HG02759 (cell line): ENCODE data around the gene TRAPPC8.
A peak's percentile ranks its signal among the peaks of the same experiment; 100 is the strongest.
"Not testable (repeated sequence)": the region's sequence is repeated elsewhere in the genome, so short reads cannot be mapped to it uniquely, and the experiment has no call there.

ENCODE experiments used
- ATAC-seq: cut with Tn5 transposase; IDR thresholded peaks from one replicate; pipeline ENCODE4 v1.9.1; 2021; ENCODE audit warnings: mild to moderate bottlenecking, moderate library complexity; ENCODE audit not compliant: unreplicated experiment

TRAPPC8 gene

GRCh38 chr18:31943878-31944816 is 1.2 kb upstream of the TRAPPC8 start:
- no peak for ATAC-seq

GRCh38 chr18:31942291-31942998 is 483 bp downstream of the TRAPPC8 start:
- ATAC-seq: peak; percentile 34

- ATAC-seq: no peak
Measured at GRCh38 chr18:31941010-31941809, 1.7 kb downstream of the TRAPPC8 start.

GRCh38 chr18:31934773-31935172 is 8.2 kb downstream of the TRAPPC8 start:
- not testable (repeated sequence) for ATAC-seq

GRCh38 chr18:31931886-31932240 is 11.1 kb downstream of the TRAPPC8 start:
- ATAC-seq: no peak

- ATAC-seq: no peak
Measured at GRCh38 chr18:31931163-31931885, 11.6 kb downstream of the TRAPPC8 start.

- ATAC-seq: no peak
Measured at GRCh38 chr18:31929273-31929672, 13.7 kb downstream of the TRAPPC8 start.

GRCh38 chr18:31926988-31927387 is 15.9 kb downstream of the TRAPPC8 start:
- not testable (repeated sequence) for ATAC-seq

GRCh38 chr18:31920277-31920676 is 22.7 kb downstream of the TRAPPC8 start:
- no peak for ATAC-seq

- not testable (repeated sequence) for ATAC-seq
Measured at GRCh38 chr18:31919366-31919765, 23.6 kb downstream of the TRAPPC8 start.

- ATAC-seq: no peak
Measured at GRCh38 chr18:31918733-31919132, 24.2 kb downstream of the TRAPPC8 start.

- ATAC-seq: no peak
Measured at GRCh38 chr18:31901063-31901462, 41.9 kb downstream of the TRAPPC8 start.

- not testable (repeated sequence) for ATAC-seq
Measured at GRCh38 chr18:31899771-31900170, 43.2 kb downstream of the TRAPPC8 start.

GRCh38 chr18:31892936-31893335 is 50.0 kb downstream of the TRAPPC8 start:
- no peak for ATAC-seq

- ATAC-seq: no peak
Measured at GRCh38 chr18:31891566-31891965, 51.4 kb downstream of the TRAPPC8 start.

- no peak for ATAC-seq
Measured at GRCh38 chr18:31884020-31884419, 58.9 kb downstream of the TRAPPC8 start.

GRCh38 chr18:31880186-31880898 is 62.6 kb downstream of the TRAPPC8 start:
- ATAC-seq: no peak

- no peak for ATAC-seq
Measured at GRCh38 chr18:31878358-31878757, 64.6 kb downstream of the TRAPPC8 start.

GRCh38 chr18:31877900-31878299 is 65.0 kb downstream of the TRAPPC8 start:
- no peak for ATAC-seq

- no peak for ATAC-seq
Measured at GRCh38 chr18:31876707-31877106, 66.2 kb downstream of the TRAPPC8 start.
